RWPE2 (cell line): ENCODE measurements around the gene WWTR1.
A peak's percentile ranks its signal among the peaks of the same experiment; 100 is the strongest.

ENCODE experiments used
- ATAC-seq: fragments of 200-7000 bp; cut with Tn5 transposase; 3 replicates; pipeline ENCODE4 v1.9.1; 2021; ENCODE audit warnings: low read depth
- DNase-seq: peaks from one replicate; pipeline ENCODE4 v3.0.0-alpha.2; 2020; ENCODE audit warnings: low spot score
- H3K27ac ChIP-seq: fragments of 450-650 bp; 2 replicates; pipeline ENCODE4 v1.5.1; 2017; ENCODE audit warnings: mild to moderate bottlenecking; ENCODE audit not compliant: poor library complexity, severe bottlenecking
- H3K27me3 ChIP-seq: fragments of 250-450 bp; sonication (Bioruptor Pico); 2 replicates; pipeline ENCODE4 v1.5.1; 2021; ENCODE audit warnings: mild to moderate bottlenecking, moderate library complexity; ENCODE audit not compliant: insufficient read depth, poor library complexity, severe bottlenecking
- H3K36me3 ChIP-seq: fragments of 250-450 bp; sonication (Bioruptor Pico); 2 replicates; pipeline ENCODE4 v1.5.1; 2020; ENCODE audit warnings: low read depth, mild to moderate bottlenecking, moderate library complexity
- H3K4me1 ChIP-seq: fragments of 250-450 bp; sonication (Bioruptor Pico); 2 replicates; pipeline ENCODE4 v1.5.1; 2021; ENCODE audit warnings: mild to moderate bottlenecking, moderate library complexity; ENCODE audit not compliant: insufficient read depth, poor library complexity, severe bottlenecking
- H3K4me3 ChIP-seq: fragments of 250-450 bp; sonication (Bioruptor Pico); 2 replicates; pipeline ENCODE4 v1.5.1; 2021; ENCODE audit warnings: mild to moderate bottlenecking, moderate library complexity; ENCODE audit not compliant: severe bottlenecking
- H3K9me3 ChIP-seq: fragments of 250-450 bp; sonication (Bioruptor Pico); 2 replicates; pipeline ENCODE4 v1.5.1; 2021; ENCODE audit warnings: mild to moderate bottlenecking, moderate library complexity; ENCODE audit not compliant: severe bottlenecking
- TF ChIP-seq, protein P1 (sequence below): fragments of 450-650 bp; IDR thresholded peaks from one replicate; pipeline ENCODE4 v1.5.1; 2017; ENCODE audit warnings: mild to moderate bottlenecking, moderate library complexity; ENCODE audit not compliant: poor library complexity, severe bottlenecking

WWTR1 gene

GRCh38 chr3:149702691-149703441 is 45.0 kb upstream of the WWTR1 start:
- H3K27me3 ChIP-seq, result no peaks in the 10 kb centered on the region
- DNase-seq, result no peak
- no peaks in the 10 kb centered on the region for H3K36me3 ChIP-seq
- peaks cover 2% of the 10 kb centered on the region for H3K9me3 ChIP-seq
- ATAC-seq, result peak; percentile 52; the same call in 1 of the 3 replicates
- H3K4me1 ChIP-seq, result no peaks in the 10 kb centered on the region
- H3K27ac ChIP-seq, result no peak overlapping the region
- TF ChIP-seq, protein P1, sequence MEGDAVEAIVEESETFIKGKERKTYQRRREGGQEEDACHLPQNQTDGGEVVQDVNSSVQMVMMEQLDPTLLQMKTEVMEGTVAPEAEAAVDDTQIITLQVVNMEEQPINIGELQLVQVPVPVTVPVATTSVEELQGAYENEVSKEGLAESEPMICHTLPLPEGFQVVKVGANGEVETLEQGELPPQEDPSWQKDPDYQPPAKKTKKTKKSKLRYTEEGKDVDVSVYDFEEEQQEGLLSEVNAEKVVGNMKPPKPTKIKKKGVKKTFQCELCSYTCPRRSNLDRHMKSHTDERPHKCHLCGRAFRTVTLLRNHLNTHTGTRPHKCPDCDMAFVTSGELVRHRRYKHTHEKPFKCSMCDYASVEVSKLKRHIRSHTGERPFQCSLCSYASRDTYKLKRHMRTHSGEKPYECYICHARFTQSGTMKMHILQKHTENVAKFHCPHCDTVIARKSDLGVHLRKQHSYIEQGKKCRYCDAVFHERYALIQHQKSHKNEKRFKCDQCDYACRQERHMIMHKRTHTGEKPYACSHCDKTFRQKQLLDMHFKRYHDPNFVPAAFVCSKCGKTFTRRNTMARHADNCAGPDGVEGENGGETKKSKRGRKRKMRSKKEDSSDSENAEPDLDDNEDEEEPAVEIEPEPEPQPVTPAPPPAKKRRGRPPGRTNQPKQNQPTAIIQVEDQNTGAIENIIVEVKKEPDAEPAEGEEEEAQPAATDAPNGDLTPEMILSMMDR, result no peak
- H3K4me3 ChIP-seq, result no peak overlapping the region

- Histone ChIP-seq H3K36me3 (no peaks in the 10 kb centered on the region), H3K27me3 (no peaks in the 10 kb centered on the region), H3K4me1 (no peaks in the 10 kb centered on the region), H3K9me3 (peaks cover 2% of the 10 kb centered on the region), H3K4me3 (no peak overlapping the region), H3K27ac (no peak overlapping the region)
- TF ChIP-seq, protein P1, result no peak
- DNase-seq (no peak), ATAC-seq (no peak)
Measured at GRCh38 chr3:149701977-149702350, 44.1 kb upstream of the WWTR1 start.

GRCh38 chr3:149701206-149701976 is 43.6 kb upstream of the WWTR1 start:
- Histone ChIP-seq H3K4me3 (no peak overlapping the region), H3K27ac (no peak overlapping the region), H3K4me1 (no peaks in the 10 kb centered on the region), H3K9me3 (peaks cover 2% of the 10 kb centered on the region), H3K27me3 (no peaks in the 10 kb centered on the region), H3K36me3 (no peaks in the 10 kb centered on the region)
- DNase-seq (no peak), ATAC-seq (no peak)
- TF ChIP-seq, protein P1, result no peak

DNA sequence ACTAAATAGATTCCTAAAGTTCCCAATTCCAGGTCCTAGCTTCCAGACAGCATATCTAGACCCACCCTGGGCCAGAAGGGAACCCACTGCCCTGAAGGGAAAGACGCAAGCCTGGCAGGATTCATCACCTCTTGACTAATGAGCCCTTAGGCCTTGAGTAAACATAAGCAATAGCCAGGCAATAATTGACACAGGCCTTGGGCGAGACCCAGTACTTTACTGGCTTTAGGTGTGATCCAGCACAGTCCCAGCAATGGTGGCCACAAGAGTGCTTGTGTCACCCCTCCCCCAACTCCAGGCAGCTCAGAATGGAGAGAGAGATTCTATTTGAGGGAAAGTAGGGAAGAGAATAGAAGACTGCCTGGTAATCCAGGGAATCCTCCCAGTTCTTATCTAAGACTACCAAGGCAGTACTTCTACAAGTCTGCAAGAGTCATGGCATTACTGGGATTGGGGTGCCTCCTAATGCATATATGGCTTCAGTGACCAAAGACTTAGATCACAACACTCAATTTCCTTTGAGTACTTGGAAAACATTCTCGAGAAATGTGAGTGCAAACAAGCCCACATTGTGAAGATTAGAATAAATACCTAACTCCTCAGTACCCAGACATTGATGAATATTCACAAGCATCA is 30.4 kb upstream of the WWTR1 start:
- Histone ChIP-seq H3K4me1 (no peaks in the 10 kb centered on the region), H3K9me3 (no peaks in the 10 kb centered on the region), H3K27me3 (no peaks in the 10 kb centered on the region), H3K27ac (no peak overlapping the region), H3K36me3 (no peaks in the 10 kb centered on the region), H3K4me3 (no peak overlapping the region)
- TF ChIP-seq, protein P1, result no peak
- DNase-seq (no peak), ATAC-seq (no peak)
